Nephron progenitor cell (in vitro differentiated cells): ENCODE results near the gene ERRFI1.

Experiments
- DNase-seq: peaks from one replicate; pipeline ENCODE4 v3.0.0; 2021
- H3K27ac Mint-ChIP-seq: 2 replicates; pipeline ENCODE4 v1.8.0; 2021; ENCODE audit warnings: mild to moderate bottlenecking, moderate library complexity, mixed read lengths
- H3K27me3 Mint-ChIP-seq: 2 replicates; pipeline ENCODE4 v1.8.0; 2021; ENCODE audit warnings: mild to moderate bottlenecking, low read depth, mixed read lengths; ENCODE audit not compliant: poor library complexity
- H3K36me3 Mint-ChIP-seq: 2 replicates; pipeline ENCODE4 v1.8.0; 2021; ENCODE audit warnings: low read depth, mixed read lengths
- H3K4me1 Mint-ChIP-seq: 2 replicates; pipeline ENCODE4 v1.8.0; 2021; ENCODE audit warnings: mixed read lengths
- H3K4me3 Mint-ChIP-seq: 2 replicates; pipeline ENCODE4 v1.8.0; 2021; ENCODE audit warnings: mild to moderate bottlenecking, moderate library complexity, mixed read lengths
- H3K9me3 Mint-ChIP-seq: 2 replicates; pipeline ENCODE4 v1.8.0; 2021; ENCODE audit warnings: mild to moderate bottlenecking, moderate library complexity, mixed read lengths
- TF ChIP-seq, protein P1 (sequence below): fragments of 200-600 bp; sonication (generic); IDR thresholded peaks from 2 replicates; pipeline ENCODE4 v1.5.0; 2021; ENCODE audit warnings: antibody characterized with exemption

ERRFI1 gene

DNA sequence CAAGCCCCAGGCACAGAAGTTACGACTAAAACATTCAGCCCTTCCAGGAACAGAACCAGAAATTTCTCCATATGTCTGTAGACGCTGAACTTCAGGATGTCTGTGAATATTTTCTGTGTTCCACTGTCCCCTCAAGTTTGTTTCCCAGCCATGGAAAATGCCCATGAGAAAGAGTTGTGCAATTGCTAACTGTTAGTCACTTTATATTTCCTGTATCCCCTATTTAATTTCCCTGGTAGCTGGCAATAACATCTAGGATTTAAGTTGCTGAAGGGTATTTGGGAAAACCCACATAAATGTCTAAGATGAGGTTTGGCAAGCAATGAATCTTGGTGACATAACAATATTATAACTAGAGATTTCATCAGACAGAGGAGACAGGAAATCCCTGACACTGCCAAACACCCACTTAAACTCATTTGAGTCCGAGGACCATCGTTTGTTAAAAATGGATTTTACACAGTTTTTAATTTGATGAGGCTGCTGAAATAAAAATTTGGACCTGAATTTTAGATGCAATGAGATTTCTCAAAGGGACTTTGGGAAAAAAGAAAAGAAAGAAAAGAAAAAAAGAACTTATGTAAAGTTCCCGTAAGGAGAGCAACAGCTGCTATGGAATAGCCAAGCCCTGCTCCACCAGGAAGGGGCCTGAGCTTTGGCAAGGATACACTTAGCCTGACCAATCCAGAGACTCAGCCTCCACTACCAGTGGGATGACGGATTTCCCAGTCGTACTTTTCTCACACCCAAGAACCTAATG is 21.8 kb upstream of the ERRFI1 start:
- no peak for DNase-seq
- H3K9me3 Mint-ChIP-seq: peaks cover 15% of the 10 kb centered on the region
- TF ChIP-seq, protein P1, sequence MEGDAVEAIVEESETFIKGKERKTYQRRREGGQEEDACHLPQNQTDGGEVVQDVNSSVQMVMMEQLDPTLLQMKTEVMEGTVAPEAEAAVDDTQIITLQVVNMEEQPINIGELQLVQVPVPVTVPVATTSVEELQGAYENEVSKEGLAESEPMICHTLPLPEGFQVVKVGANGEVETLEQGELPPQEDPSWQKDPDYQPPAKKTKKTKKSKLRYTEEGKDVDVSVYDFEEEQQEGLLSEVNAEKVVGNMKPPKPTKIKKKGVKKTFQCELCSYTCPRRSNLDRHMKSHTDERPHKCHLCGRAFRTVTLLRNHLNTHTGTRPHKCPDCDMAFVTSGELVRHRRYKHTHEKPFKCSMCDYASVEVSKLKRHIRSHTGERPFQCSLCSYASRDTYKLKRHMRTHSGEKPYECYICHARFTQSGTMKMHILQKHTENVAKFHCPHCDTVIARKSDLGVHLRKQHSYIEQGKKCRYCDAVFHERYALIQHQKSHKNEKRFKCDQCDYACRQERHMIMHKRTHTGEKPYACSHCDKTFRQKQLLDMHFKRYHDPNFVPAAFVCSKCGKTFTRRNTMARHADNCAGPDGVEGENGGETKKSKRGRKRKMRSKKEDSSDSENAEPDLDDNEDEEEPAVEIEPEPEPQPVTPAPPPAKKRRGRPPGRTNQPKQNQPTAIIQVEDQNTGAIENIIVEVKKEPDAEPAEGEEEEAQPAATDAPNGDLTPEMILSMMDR: no peak
- peak overlapping the region; percentile 66 for H3K27ac Mint-ChIP-seq
- no peak overlapping the region for H3K4me3 Mint-ChIP-seq
- H3K27me3 Mint-ChIP-seq: peaks cover 2% of the 10 kb centered on the region
- no peaks in the 10 kb centered on the region for H3K36me3 Mint-ChIP-seq
- H3K4me1 Mint-ChIP-seq: peaks cover 10% of the 10 kb centered on the region

DNA sequence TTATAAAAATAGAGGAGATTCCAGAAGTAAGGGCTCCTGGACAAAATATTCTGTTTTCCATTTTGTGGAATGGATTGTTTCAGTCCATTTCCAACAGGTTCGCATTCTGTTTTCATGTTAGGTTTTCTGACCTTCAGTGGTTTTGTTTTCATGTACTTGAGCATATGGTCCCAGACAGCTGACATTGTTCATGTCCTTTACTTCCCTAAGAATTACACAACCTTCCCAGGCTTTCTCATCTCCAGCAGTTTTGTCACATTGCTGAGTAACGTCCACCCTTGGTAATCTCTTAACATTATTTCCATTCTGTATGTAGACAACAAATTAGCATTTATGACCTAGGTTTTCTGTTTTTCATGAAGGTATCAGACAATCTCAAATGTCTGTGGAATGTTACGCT is 21.0 kb upstream of the ERRFI1 start:
- H3K9me3 Mint-ChIP-seq: peaks cover 22% of the 10 kb centered on the region
- no peak overlapping the region for H3K27ac Mint-ChIP-seq
- peaks cover 2% of the 10 kb centered on the region for H3K36me3 Mint-ChIP-seq
- DNase-seq: no peak
- H3K4me1 Mint-ChIP-seq: peaks cover 10% of the 10 kb centered on the region
- TF ChIP-seq, protein P1: no peak
- no peak overlapping the region for H3K4me3 Mint-ChIP-seq
- H3K27me3 Mint-ChIP-seq: peaks cover 2% of the 10 kb centered on the region

DNA sequence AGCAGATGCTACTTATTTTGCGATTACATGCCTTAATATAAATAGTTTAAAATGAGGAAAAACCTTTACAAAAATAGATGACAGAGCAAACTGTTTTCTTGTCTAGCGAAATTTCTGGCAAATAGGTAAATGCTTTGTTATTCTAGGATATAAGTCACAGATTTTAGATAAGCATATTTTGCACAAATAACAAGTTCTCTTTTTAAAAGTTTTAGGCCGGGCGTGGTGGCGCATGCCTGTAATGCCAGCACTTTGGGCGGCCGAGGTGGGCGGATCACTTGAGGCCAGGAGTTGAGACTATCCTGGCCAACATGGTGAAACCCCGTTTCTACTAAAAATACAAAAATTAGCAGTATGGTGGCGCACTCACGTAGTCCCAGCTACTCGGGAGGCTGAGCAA is 20.3 kb upstream of the ERRFI1 start:
- Mint-ChIP-seq H3K4me1 (peaks cover 6% of the 10 kb centered on the region), H3K27me3 (peaks cover 2% of the 10 kb centered on the region), H3K27ac (no peak overlapping the region), H3K36me3 (peaks cover 6% of the 10 kb centered on the region), H3K9me3 (peaks cover 29% of the 10 kb centered on the region), H3K4me3 (no peak overlapping the region)
- TF ChIP-seq, protein P1: no peak
- DNase-seq: no peak

DNA sequence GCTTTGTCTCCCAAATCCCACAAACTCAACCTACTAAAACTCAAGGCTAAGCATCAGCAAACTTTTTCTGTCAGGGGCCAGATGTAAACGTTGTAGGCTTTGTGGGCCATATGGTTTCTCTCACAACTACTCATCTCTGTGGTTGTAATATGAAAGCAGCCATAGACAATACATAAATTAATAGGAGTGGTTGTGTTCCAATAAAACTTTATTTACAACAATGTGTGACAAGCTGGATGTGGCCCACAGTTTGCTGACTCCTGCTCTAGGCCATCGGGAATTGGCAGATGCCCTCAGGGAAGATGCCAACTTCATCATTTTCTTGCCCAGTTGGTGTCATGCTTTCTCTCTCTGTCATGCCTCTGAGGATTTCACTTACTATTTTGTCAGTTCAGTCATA is 17.5 kb upstream of the ERRFI1 start:
- no peak overlapping the region for H3K27ac Mint-ChIP-seq
- H3K9me3 Mint-ChIP-seq: peaks cover 29% of the 10 kb centered on the region
- peaks cover 2% of the 10 kb centered on the region for H3K27me3 Mint-ChIP-seq
- DNase-seq: no peak
- peaks cover 4% of the 10 kb centered on the region for H3K4me1 Mint-ChIP-seq
- no peak overlapping the region for H3K4me3 Mint-ChIP-seq
- TF ChIP-seq, protein P1: no peak
- H3K36me3 Mint-ChIP-seq: peaks cover 6% of the 10 kb centered on the region

DNA sequence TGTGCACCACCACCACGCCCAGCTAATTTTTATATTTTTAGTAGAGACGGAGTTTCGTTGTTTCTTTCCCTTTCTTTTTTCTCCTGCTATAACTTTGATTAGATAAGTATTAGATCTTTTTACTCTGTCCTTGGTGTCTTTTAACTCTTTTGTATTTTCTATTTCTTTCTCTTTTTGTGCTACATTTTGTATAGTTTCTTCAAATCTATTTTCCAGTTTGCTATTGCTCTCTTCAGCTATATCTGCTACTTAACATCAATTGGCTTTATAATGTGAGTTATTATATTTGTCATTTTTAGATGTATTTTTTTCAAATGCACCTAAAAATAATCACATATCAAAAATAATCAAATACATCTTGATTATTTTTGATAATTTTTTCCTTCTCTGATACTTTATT is 16.0 kb upstream of the ERRFI1 start:
- Mint-ChIP-seq H3K36me3 (peaks cover 6% of the 10 kb centered on the region), H3K9me3 (peaks cover 29% of the 10 kb centered on the region), H3K27me3 (peaks cover 2% of the 10 kb centered on the region), H3K27ac (no peak overlapping the region), H3K4me1 (peaks cover 1% of the 10 kb centered on the region), H3K4me3 (no peak overlapping the region)
- TF ChIP-seq, protein P1: no peak
- DNase-seq: no peak

DNA sequence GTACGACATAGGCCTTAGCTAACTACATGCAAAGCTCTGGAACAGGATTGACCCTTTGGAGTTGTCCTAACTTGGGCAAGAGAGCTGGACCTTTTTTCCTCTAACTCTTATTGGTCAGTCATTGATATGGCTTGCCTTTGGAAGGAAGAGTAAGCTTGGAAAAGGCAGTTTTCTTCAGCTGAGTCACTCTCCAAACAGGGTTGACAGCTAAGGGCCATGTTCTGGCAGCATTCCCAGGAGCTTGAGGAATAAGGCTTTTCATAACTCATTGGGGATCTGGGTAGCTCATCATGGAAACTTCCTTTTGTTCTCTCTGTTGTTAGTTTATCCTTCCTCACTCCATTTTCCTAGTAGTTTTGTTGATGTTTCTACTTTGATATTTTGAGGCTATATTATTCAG is 14.5 kb upstream of the ERRFI1 start:
- Mint-ChIP-seq H3K27ac (no peak overlapping the region), H3K4me3 (no peak overlapping the region), H3K36me3 (peaks cover 6% of the 10 kb centered on the region), H3K9me3 (peaks cover 29% of the 10 kb centered on the region), H3K27me3 (peaks cover 6% of the 10 kb centered on the region), H3K4me1 (no peaks in the 10 kb centered on the region)
- no peak for DNase-seq
- TF ChIP-seq, protein P1: no peak
